OCI-LY3 (cell line): ENCODE results near the gene SURF4.

Experiments used
- CTCF ChIP-seq: fragments of 200-600, 300-600 bp; sonication (generic); IDR thresholded peaks from 2 replicates; pipeline ENCODE4 v1.5.1; 2014; ENCODE audit warnings: antibody characterized with exemption, low read length, low read depth
- EZH2phosphoT487 ChIP-seq: fragments of 200-600 bp; shearing (Covaris generic); IDR thresholded peaks from 2 replicates; pipeline ENCODE4 v1.6.1; 2018; ENCODE audit warnings: antibody characterized with exemption, mixed run types, low read depth

DNA sequence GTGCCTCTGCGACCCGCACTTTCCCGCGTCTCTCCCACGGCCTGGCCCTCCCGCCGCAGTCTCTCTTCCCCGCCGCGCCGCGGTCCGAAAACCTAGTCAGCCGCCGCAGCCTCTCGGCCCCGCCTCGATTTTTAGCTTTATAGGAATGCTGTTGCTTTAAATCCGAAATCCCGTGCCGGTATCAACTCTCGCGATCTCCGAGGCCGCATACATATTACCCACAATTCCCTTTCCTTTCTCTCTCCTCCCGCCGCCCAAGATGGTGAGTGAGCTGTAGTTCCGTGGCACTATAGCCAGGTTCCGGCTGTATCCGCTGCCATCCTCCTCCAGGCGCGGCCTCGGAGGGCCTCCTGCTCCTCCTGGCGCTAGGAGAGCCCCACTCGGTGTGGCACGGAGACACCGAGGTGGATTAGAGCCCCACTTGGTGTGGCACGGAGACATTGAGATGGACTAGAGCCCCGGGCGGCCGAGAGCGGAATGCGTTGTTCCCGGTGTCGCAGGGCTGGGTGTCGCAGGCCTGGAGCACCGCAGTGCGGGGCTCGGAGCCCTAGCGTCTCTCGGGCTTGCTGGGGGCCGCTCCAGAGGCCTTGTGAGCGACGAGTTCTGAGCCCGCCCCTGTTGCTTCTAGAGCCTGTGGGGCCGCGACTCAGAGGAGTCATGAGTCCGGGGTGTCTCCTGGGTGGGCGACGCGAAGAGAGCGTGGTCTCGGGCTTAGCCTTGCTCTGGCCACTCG is 27.7 kb downstream of the SURF4 start, which contains the start of the genes MED22 and RPL7A:
- no peak for TF ChIP-seq CTCF
- TF ChIP-seq EZH2phosphoT487: no peak
